Hepatocyte (in vitro differentiated cells): ENCODE results near the gene ARRB1.

Experiments
- EZH2 ChIP-seq: fragments of 200-600 bp; sonication (generic); IDR thresholded peaks from 2 replicates; pipeline ENCODE4 v1.6.1; 2016; ENCODE audit warnings: antibody characterized with exemption, mild to moderate bottlenecking, borderline replicate concordance
- EZH2phosphoT487 ChIP-seq: fragments of 200-600 bp; sonication (generic); IDR thresholded peaks from one replicate; pipeline ENCODE4 v1.6.1; 2018; ENCODE audit warnings: antibody characterized with exemption, mild to moderate bottlenecking, low read depth, moderate library complexity; ENCODE audit not compliant: unreplicated experiment, severe bottlenecking
- TF ChIP-seq, protein P1 (sequence below): fragments of 200-600 bp; sonication (generic); IDR thresholded peaks from 2 replicates; pipeline ENCODE4 v1.5.1; 2016; ENCODE audit warnings: antibody characterized with exemption, mild to moderate bottlenecking; ENCODE audit not compliant: poor library complexity

DNA sequence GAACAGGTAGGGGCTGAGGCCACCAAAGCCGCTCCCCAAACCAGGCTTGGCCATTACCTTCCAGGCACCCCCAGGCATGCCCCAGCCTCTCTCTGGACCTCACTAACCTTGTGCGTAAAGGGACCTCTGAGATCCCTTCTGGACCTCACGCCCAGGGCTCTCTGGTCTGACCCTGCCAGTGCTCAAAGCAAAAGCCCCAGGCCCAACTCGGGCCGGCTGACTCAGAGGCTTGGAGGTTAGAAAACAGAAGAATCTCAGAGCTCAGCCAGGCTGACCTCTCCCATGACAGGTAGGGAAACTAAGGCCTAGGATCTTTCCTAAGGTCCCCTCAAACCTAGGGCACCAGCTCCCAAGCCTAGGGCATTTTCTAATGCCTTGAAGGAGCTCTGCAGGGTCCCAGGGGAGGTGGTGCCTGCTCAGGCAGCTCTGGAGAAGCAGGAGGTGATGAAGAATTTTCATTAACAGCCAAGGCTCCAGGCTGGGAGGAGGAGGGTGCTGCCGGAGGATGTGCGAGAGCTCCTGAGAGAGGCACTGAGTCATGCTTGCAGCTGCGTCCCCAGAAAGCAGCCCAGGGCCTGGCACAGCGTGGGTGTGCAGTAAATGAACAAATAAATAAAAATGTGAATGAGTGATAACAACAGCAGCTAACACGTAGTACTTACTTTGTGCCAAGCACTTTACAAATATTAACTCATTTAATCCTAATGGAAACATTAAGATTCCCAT lies 25.6 kb downstream of the ARRB1 start:
- TF ChIP-seq, protein P1, sequence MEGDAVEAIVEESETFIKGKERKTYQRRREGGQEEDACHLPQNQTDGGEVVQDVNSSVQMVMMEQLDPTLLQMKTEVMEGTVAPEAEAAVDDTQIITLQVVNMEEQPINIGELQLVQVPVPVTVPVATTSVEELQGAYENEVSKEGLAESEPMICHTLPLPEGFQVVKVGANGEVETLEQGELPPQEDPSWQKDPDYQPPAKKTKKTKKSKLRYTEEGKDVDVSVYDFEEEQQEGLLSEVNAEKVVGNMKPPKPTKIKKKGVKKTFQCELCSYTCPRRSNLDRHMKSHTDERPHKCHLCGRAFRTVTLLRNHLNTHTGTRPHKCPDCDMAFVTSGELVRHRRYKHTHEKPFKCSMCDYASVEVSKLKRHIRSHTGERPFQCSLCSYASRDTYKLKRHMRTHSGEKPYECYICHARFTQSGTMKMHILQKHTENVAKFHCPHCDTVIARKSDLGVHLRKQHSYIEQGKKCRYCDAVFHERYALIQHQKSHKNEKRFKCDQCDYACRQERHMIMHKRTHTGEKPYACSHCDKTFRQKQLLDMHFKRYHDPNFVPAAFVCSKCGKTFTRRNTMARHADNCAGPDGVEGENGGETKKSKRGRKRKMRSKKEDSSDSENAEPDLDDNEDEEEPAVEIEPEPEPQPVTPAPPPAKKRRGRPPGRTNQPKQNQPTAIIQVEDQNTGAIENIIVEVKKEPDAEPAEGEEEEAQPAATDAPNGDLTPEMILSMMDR: no peak
- TF ChIP-seq EZH2 (no peak), EZH2phosphoT487 (no peak)
